Activated CD4-positive, CD25-positive, alpha-beta regulatory T cell treated with anti-CD3 and anti-CD28 coated beads, Interleukin-2, amount 50 U/mL, for 16 hours (primary cell): ENCODE results near the gene MLPH.

ENCODE experiments used
- DNase-seq: peaks from one replicate; pipeline ENCODE4 v3.0.0-alpha.2; 2020; ENCODE audit warnings: low read depth, low spot score

MLPH gene

DNA sequence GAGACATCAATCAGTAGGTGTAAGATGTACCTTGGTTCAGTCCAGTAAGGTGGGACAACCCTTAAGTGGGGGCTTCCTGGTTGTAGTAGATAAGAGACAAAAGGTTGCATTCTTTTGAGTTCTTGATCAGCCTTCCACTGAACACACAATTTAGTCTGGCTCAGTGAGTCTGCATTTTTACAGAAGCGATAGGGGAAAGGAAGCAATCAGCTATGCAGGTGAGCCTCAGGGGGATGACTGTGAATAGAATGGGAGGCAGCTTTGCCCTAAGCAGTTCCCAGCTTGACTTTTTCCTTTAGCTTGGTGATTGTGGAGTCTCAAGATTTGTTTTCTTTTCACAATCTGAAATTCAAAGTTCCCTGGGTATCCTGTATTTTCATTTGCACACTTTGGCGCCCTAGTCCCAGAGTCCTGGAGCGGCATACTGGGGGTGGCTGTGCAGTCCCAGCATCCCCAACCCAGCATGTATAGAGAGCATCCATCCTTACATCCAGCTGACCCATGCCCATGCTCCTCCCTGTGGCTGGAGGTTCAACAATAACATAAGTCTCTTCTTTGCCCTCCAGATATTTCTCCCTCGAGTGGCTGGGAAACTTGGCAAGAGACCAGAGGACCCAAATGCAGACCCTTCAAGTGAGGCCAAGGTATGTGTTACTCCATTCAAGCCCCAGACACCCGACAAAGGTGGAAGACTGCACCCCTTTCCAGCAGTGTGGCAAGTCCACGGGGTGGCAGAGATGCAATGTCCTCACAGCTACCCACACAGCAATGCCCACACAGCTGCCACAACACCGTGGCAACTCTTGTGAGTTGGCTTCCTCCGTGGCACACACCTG lies 59.2 kb downstream of the MLPH start:
- DNase-seq, result no peak

DNA sequence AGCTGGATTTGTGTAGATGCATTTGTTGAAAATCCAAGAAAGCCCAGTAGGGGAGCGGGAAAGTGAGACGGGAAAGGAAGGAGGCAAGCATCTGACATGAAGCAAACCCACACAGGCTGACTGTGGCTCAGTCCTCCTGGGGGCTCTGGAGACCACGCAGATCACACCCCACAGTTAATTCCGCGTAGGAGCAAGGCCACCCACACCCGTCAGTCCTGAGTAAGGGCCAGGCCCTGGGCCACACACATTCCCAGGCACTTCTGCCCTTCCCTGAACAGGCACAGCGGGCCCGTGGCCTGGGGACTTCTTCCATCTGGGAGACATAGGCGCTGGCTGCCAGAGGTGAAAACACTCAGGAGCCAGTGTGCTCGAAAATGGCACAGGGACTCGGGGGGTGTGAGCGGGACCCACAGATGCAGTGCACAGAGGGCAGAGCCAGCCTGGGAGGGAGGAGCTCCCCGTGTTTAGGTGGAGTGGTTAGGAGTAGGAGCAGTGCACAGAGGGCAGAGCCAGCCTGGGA lies 59.9 kb downstream of the MLPH start:
- no peak for DNase-seq

DNA sequence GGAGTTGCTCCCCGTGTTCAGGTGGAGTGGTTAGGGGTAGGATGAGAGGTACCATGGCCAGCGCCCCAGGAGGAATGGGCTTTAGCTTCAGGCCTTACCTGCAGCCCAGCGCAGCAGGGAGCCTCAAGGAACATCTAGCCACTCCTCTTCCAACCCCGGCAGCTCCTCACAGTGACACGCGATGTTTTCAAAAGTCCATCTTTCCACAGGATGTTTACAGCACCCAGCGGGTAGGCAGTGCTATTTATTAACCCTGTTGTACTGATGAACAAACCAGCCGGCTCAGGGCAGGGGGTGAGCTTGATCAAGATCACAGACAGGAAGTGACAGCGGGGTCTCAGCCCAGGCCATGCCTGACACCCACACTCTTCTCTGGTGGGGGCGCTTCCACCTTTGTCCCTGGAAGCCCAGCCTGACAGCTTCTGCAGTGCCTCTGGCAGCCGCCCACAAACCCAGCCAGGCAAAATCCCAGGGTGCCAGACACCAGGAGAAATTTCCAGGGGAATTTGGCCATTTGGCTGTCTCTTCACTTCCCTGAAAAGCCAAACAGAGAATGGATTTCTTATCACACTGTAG lies 60.9 kb downstream of the MLPH start:
- DNase-seq, result no peak

DNA sequence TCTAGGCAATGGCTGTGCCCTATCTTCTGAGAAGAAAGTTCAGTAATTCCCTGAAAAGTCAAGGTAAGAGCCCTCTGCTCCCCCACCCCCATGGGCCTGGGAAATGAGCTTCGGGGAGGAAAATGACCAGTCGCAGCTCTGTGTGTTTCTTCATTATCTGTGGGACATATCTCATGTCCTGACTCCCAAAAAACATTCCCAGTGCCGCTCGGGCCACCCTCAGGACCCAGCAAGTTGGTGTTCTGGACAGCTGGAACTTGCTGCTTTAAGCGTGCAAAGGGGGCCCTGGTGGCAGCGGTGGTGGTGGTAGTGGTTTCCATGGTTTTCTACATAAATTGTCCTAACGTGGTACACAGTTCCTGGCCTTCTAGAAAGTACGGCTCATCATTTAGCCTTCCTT lies 62.2 kb downstream of the MLPH start:
- DNase-seq, result no peak

DNA sequence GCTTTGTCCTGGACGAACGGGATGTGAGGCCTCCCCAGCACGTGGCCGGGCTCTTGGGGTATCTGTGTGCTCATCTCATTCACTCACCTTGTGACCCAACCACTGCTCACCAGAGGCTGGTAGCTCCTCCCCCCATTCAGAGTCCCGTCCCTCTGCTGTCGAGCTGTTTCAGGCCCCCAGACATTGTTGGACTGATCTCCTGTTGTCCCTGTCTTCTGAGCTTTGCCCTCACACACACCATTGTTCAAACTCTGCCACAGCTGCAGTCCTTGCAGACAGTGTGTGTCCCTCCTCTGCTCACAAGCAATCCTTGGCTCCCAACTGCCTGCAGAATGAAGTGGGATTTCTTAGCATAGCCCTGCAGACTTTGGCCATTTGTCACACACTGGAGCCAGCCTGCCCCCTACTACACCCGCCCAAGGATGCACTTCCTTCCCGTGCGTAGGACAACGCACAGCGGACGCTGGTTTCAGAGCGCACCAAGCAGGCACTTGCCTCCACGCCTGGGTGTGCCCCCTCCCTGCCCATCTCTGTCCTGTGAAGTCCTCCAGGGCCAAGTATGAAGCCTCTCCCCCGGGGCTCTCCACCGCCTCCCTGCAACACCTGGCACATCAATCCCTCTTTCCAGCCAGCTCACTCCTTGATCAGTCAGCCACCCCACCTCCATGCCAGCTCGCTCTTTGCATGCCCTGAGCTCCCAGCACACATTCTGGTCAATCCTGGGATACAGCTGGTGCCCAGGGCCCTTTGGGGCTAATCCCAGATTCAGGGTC lies 62.8 kb downstream of the MLPH start:
- DNase-seq, result no peak

DNA sequence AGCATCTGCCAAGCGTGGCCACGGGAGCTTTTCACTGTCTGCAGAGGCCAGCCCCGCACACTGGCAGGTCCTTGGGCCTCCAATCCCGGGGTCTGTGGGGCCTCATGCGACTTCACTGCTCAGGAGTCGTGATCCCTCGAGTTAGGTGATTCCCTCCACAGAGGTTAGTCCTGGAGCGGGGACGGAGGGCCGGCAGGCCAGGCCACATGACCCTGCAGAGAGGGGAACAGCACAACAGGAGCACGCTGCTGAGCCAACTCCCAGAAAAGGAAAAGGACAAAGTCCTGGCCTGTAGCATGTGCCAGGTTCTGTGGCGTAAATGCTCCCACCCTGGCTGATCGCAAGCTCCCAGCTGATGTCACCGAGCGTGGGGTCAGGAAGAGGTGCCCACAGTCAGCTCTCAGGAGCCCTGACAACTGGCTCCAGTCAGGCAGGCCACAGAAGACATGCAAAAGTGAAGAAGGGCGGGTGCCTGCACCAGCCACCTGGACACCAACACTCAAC lies 64.1 kb downstream of the MLPH start:
- DNase-seq, result no peak

DNA sequence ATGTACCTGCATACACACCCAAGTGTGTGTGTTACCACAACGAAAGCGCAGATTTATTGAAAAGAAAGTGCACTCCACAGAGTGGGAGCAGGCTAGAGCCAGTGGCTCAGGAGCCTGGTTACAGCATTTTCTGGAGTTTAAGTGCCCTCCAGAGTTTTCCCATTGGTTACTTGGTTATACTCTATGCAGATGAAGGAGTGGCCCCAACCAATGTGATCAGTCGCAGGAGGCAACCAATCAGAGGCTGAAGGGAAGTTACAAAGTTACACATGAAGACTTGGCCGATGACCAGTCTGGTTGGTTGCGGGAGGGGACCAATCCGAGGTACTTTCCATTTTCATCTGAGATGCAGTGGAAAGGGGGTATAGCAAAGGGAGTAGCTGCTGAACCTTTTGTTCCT lies 65.9 kb downstream of the MLPH start:
- DNase-seq, result no peak

DNA sequence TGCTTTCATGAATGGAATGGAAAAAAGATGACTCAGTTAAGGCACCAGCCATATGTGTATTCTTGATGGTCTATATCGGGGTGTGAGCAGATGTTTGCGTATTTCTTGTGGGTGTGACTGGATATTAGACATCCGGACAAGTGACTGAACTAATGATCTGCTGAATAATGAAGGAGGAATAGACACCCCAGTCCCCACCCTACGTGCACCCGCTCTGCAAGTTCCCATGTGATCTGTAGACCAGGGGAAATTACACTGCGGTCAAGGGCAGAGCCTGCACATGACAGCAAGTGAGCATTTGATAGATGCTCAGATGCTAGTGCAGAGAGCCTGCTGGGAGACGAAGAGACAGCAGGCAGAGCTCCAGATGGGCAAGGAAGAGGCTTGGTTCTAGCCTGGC lies 66.9 kb downstream of the MLPH start:
- no peak for DNase-seq

DNA sequence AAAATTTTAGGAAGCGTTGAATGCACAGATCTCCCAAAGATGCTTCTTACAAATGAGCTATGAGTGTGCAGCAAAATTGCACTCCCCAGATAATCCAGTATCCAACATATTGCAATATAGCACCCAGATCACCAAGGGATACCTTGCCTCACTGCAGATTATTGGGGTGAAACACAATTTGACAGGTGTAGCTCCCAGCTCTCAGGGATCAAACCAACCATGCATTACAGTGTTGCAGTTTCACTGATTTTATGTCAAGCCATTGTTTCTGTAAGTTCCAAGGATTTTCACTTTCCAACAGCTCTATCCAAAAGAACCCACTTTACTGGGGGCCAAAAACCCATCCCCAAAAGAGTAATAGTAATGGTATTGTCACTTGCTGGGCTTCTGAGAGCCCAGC lies 68.5 kb downstream of the MLPH start:
- no peak for DNase-seq

DNA sequence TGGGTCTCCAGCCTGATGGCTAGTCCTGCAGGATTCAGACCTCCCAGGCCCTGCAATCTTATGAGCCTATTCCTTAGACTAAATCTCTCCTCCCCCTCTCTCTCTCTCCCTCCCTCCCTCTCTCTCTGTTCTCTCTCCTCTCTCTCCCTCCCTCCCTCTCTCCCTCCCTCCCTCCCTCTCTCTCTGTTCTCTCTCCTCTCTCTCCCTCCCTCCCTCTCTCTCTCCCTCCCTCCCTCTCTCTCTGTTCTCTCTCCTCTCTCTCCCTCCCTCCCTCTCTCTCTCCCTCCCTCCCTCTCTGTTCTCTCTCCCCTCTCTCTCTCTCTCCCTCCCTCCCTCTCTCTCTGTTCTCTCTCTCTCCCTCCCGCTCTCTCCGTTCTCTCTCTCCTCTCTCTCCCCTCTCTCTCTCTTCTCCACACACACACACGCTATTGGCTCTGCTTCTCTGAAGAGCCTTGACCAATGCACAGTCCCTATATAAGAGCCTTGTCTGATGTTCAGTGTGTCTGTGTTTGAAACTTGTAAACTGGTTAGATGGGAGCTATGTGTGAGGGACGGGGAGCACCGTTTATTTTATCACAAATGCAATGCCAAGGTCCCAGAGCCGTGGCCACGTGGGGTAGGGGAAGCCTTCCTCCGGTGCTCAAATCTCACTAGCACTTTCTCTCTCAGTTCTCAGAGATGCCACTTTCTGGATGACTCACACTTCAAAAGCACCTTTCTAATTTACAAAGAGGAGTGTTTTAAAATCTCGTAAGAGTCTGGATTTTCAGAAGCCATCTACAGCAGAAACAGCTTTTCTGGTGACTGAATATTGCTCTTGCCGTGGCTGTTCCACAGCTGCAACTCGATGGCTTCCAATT lies 70.0 kb downstream of the MLPH start:
- no peak for DNase-seq

DNA sequence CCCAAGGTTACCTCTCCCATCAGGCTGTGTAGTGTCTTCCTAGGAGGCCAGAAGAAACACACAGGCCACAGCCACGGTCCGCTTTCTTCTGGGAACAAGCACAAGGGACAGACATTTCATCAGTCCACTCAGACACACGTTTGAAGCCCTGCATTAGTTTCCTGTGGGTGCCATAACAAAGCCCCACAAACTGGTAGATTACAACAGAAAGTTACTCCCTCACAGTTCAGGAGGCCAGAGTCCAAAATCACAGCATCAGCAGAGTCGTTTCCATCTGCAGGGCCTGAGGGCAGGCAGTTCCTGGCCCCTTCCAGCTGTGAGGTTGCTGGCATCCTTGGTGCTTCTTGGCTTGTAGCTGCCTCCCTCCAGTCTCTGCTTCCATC lies 70.6 kb downstream of the MLPH start:
- DNase-seq, result no peak

DNA sequence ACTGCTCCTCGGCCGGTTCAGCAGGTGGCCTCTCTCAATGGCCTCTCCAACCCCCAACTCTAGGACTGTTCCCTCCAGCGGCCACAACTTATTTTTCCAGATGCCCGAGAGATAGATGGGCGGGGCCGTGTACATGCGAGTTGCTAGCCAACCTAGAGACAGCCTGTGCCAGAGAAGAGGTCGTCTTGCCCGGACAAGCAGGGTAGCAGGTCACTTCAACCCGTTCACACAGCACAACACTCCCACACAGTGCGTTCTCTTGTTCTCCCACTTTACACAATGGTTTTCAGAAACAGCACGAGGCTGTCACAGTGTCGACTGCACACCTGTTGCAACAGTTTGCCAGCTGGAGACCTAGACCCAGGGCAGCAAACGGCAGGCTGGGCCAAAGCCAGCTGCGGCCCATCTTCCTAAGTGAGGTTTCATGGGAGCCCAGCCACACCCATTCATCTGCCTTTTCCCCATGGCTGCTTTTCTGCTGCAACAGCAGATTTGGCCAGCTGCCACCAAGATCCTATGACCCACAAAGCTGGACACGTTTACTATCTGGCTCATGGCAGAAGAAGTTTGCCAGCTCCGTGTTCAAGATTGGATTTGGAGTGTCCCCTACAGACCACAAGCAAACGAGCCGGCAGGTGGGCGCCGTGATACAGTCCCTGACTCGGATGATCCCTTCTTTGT lies 72.0 kb downstream of the MLPH start:
- no peak for DNase-seq

DNA sequence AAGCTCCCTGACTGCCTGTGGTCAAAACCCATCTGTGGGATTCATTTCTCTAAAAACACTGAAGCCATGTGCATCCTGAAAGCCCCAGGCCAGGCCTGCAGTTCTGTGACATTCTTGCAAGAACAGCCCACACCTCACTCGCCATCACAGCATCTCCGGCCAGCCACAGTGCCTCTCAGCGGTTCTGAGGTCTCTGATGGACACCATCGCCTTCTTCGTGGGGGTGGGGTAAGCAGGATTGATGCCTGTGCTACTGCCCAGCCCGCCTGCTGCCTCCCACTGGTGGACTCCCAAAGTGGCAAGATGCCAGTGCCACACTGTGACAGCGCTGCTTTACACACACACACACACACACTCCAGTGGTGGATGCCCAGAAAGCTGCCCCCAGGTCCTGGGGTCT lies 74.2 kb downstream of the MLPH start:
- DNase-seq, result no peak

DNA sequence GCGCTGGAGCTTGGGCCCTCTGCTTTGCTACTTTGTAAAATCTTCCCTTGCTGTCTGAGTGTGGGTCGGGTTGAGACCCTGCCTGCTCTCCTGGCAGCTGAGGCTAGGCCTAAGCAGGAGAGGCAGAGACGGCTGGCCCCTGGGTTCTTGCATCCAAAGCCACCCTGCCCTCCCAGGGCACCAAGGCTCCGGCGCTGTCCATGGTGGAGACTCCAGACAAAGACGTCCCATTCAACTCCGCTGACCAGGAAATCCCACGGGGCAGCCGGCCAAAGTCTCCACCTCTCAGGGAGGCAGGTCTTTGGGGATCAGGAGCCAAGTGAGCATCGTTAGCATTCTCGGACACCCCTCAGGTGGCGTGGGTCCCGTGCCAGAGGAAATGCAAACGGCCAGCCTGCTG lies 76.8 kb downstream of the MLPH start:
- no peak for DNase-seq

DNA sequence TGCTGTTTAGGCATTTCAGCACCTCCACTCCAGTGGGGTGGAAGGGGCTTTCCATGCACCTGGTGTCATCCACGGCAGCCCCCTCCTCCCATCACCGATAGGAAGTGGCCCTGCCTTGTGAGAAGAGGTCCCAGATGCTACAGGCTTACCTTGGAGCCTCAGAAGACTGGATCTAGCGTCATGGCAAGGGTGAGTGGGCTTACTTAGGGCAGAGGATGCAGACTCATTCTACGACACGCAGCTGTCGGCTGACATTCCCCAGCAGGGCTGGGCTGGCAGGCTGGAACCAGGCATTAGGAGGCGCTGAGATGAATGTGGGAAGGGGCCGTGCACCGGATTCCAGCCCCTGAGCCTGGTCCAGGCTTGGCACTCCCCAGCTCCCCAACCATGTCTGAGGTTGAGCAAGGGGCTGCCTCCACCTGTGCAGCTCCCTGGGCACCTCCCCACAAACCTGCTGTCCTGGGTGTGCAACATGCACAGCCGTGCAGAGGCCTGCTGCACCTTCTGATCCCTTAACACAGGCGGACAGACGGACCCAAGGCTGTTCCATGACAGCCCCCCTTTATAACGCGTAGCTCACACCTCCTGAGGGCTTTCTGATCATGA lies 77.6 kb downstream of the MLPH start:
- DNase-seq, result no peak

DNA sequence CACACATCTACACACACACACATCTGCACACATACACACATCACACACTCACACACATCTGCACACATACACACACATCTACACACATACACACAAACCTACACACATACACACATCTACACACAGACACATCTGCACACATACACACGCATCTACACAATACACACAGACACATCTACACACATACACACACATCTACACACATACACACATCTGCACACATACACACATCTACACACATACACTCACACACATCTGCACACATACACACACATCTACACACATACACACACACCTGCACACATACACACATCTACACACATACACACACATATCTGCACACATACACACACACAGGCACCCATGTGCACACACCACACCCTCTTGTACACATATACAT lies 78.9 kb downstream of the MLPH start:
- no peak for DNase-seq

DNA sequence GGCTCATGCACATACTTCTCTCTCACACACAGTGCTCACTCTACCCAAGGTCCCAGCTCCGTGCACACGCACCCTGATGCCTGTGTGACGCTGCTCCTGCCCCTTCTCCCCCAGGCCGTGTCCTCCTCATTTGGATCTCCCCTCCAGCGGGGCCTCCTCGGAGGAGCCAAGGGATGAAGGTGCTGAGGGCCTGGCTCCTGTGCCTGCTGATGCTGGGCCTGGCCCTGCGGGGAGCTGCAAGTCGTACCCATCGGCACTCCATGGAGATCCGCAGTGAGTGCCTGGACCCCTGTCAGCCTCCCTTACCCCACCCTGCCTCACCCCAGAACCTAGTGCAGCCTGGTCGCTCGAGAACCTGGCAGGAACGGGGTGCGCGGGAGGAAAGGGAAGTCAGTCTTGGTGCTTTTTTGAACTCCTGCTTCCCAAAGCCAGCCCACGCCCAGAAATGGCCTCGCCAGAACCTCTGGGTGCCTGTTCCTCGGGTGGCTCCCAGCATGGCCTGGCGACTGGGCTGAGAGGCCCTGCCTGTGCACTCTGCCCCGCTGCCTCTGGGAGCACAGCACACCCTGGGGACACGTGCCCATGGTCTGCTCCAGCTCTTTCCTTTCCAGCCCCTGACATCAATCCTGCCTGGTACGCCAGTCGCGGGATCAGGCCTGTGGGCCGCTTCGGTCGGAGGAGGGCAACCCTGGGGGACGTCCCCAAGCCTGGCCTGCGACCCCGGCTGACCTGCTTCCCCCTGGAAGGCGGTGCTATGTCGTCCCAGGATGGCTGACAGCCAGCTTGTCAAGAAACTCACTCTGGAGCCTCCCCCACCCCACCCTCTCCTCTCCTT lies 79.6 kb downstream of the MLPH start, which contains the start of gene PRLH:
Gene PRLH (plus strand): TSS at position 174 of the 835 bp plus-strand sequence. CDS start 0 bp downstream, at position 174.
- no peak for DNase-seq

DNA sequence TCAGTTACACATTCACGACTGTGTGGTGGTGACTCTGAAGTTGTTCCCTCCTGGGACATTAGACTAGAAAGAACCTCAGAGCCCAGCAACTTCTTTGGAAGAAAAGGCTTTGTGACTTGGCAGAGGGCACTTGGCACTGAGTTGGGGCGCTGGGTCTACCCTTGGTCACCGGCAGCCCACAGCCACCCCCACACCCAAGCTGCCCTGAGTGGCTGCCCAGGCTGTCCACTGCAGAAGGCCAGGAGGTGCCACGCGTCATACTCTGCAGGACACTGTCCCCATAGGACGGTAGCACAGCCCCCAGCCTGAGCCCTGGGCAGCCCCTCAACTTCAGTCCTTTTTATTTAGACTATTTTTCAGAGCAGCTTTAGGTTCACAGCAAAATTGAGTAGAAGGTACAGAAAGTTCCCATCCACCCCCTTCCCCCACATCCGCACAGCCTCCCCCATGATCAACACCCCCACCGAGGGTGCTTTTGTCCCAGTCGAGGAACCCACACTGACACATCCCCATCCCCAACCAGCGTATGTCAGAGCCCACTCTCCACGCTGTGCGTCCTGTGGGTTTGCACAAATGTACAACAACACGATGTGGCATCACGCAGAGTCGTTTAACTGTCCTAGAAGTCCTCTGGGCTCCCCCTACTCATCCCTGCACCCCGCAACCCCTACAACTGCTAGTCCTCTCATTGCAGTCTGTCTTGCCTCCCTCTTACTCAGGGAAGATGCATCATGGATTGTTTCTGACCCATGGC lies 80.4 kb downstream of the MLPH start:
- no peak for DNase-seq
